WTC11 (cell line): ENCODE measurements around the gene KCNJ6. TPM values are rescaled to one million over a fixed set of nuclear protein-coding genes. Genes with fewer than 3 reads are reported as not detected.

Source experiments
- ATAC-seq: fragments of 200-7000 bp; cut with Tn5 transposase; 2 replicates; pipeline ENCODE4 v1.10.0; 2021; ENCODE audit warnings: mild to moderate bottlenecking, moderate library complexity
- CTCF ChIA-PET: fragments of 300-600 bp; sonication (Branson Sonifier 250); formaldehyde crosslinking; loops from one replicate; lab custom pipeline; 2021; ENCODE audit warnings: antibody characterized with exemption; lab: Charles Lee
- POLR2A ChIA-PET: fragments of 350-600 bp; sonication (Branson Sonifier 250); formaldehyde crosslinking; loops from one replicate; lab custom pipeline; 2021; ENCODE audit warnings: antibody characterized with exemption; lab: Charles Lee
- DNase-seq: peaks from one replicate; pipeline ENCODE4 v3.0.0; 2021; ENCODE audit warnings: low spot score
- H3K27ac Mint-ChIP-seq: 2 replicates; pipeline ENCODE4 v1.8.0; 2021; ENCODE audit warnings: mixed read lengths
- H3K27me3 Mint-ChIP-seq: 2 replicates; pipeline ENCODE4 v1.8.0; 2021; ENCODE audit warnings: low read depth, mild to moderate bottlenecking, moderate library complexity, mixed read lengths
- H3K36me3 Mint-ChIP-seq: 2 replicates; pipeline ENCODE4 v1.8.0; 2021; ENCODE audit warnings: mixed read lengths
- H3K4me1 Mint-ChIP-seq: 2 replicates; pipeline ENCODE4 v1.8.0; 2022; ENCODE audit warnings: mixed read lengths
- H3K4me3 Mint-ChIP-seq: 2 replicates; pipeline ENCODE4 v1.8.0; 2021; ENCODE audit warnings: mild to moderate bottlenecking, moderate library complexity, mixed read lengths
- H3K9me3 Mint-ChIP-seq: 2 replicates; pipeline ENCODE4 v1.8.0; 2021; ENCODE audit warnings: mixed read lengths
- AR ChIP-seq: fragments of 250-450 bp; sonication (Bioruptor Pico); IDR thresholded peaks from 2 replicates; pipeline ENCODE4 v1.9.0; 2021; ENCODE audit warnings: mild to moderate bottlenecking
- E2F5 ChIP-seq: sonication (generic); formaldehyde crosslinking; IDR thresholded peaks from 2 replicates; pipeline ENCODE4 v1.8.1; 2022; ENCODE audit warnings: mild to moderate bottlenecking, moderate library complexity, missing genetic modification reagents
- FOXJ3 ChIP-seq: sonication (generic); formaldehyde crosslinking; IDR thresholded peaks from 2 replicates; pipeline ENCODE4 v1.9.0; 2021; ENCODE audit warnings: missing genetic modification reagents, mild to moderate bottlenecking, borderline replicate concordance
- GTF2I ChIP-seq: fragments of 250-450 bp; sonication (Bioruptor Pico); conservative IDR thresholded peaks from 2 replicates; pipeline ENCODE4 v1.4.0; 2021; ENCODE audit warnings: mild to moderate bottlenecking
- NFATC4 ChIP-seq: fragments of 250-450 bp; sonication (Bioruptor Pico); IDR thresholded peaks from 2 replicates; pipeline ENCODE4 v1.9.0; 2021; ENCODE audit warnings: mild to moderate bottlenecking
- NFE2L1 ChIP-seq: sonication (generic); formaldehyde crosslinking; IDR thresholded peaks from 2 replicates; pipeline ENCODE4 v1.8.1; 2023; ENCODE audit warnings: missing genetic modification reagents
- SMAD3 ChIP-seq: sonication (generic); formaldehyde crosslinking; IDR thresholded peaks from 2 replicates; pipeline ENCODE4 v1.8.0; 2022; ENCODE audit warnings: missing genetic modification reagents, mild to moderate bottlenecking, borderline replicate concordance
- ZBTB43 ChIP-seq: sonication (generic); formaldehyde crosslinking; IDR thresholded peaks from 2 replicates; pipeline ENCODE4 v1.8.1; 2023; ENCODE audit warnings: mild to moderate bottlenecking, missing genetic modification reagents
- ZNF416 ChIP-seq: fragments of 250-450 bp; sonication (Bioruptor Pico); IDR thresholded peaks from 2 replicates; pipeline ENCODE4 v1.9.0; 2021; ENCODE audit warnings: mild to moderate bottlenecking, inconsistent platforms
- ZNF425 ChIP-seq: fragments of 250-450 bp; sonication (Bioruptor Pico); conservative IDR thresholded peaks from 2 replicates; pipeline ENCODE4 v1.9.0; 2021; ENCODE audit warnings: mild to moderate bottlenecking
- ZNF532 ChIP-seq: fragments of 250-450 bp; sonication (Bioruptor Pico); IDR thresholded peaks from 2 replicates; pipeline ENCODE4 v1.9.0; 2021; ENCODE audit warnings: mild to moderate bottlenecking, borderline replicate concordance
- total RNA-seq: library from RNA; stranded (reverse); gene quantifications from 3 replicates; pipeline ENCODE4 v1.2.3, GENCODE V29; 2021
- TF ChIP-seq, protein P1 (sequence below): fragments of 250-450 bp; sonication (Bioruptor Pico); IDR thresholded peaks from 2 replicates; pipeline ENCODE4 v1.9.0; 2021; ENCODE audit warnings: moderate library complexity, mild to moderate bottlenecking, inconsistent platforms, borderline replicate concordance
- TF ChIP-seq, protein P2 (sequence below): sonication (generic); formaldehyde crosslinking; IDR thresholded peaks from 2 replicates; pipeline ENCODE4 v1.8.1; 2023; ENCODE audit warnings: mild to moderate bottlenecking, missing genetic modification reagents

The KCNJ6 gene
- total RNA-seq, 1 experiment from 2014 or later = 0.35 TPM

- Mint-ChIP-seq H3K9me3 (no peaks in the 10 kb centered on the region), H3K36me3 (no peaks in the 10 kb centered on the region), H3K27me3 (no peaks in the 10 kb centered on the region), H3K4me1 (no peaks in the 10 kb centered on the region), H3K27ac (no peak overlapping the region)
- DNase-seq (no peak), ATAC-seq (no peak)
- POLR2A ChIA-PET = interaction anchor here (0.6 kb wide), 1 partner anchor 170 kb away, joined by 3 read pairs; no protein-coding TSS in a partner anchor
- CTCF ChIA-PET = interaction anchor here (0.8 kb wide), 1 partner anchor 158 kb away, joined by 3 read pairs; no protein-coding TSS in a partner anchor
- TF ChIP-seq NFATC4 (CRISPR knock-in tag) (no peak), SMAD3 (CRISPR knock-in tag) (no peak), ZBTB43 (CRISPR knock-in tag) (no peak), GTF2I (no peak)
- TF ChIP-seq, all 79 proteins: peak for 0
- H3K4me3 Mint-ChIP-seq = no peak overlapping the region
These were observed 46.0 kb downstream of the KCNJ6 start for GRCh38 chr21:37870221-37870620.

- POLR2A ChIA-PET = no interaction called here
- no peaks in the 10 kb centered on the region for H3K27me3 Mint-ChIP-seq
- H3K27ac Mint-ChIP-seq = no peak overlapping the region
- TF ChIP-seq, protein P1, sequence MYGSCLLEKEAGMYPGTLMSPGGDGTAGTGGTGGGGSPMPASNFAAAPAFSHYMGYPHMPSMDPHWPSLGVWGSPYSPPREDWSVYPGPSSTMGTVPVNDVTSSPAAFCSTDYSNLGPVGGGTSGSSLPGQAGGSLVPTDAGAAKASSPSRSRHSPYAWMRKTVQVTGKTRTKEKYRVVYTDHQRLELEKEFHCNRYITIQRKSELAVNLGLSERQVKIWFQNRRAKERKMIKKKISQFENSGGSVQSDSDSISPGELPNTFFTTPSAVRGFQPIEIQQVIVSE (CRISPR knock-in tag) = no peak
- TF ChIP-seq E2F5 (CRISPR knock-in tag) (no peak), ZBTB43 (CRISPR knock-in tag) (no peak), ZNF532 (CRISPR knock-in tag) (no peak)
- H3K36me3 Mint-ChIP-seq = no peaks in the 10 kb centered on the region
- DNase-seq (no peak), ATAC-seq (no peak)
- H3K4me3 Mint-ChIP-seq = no peak overlapping the region
- no peaks in the 10 kb centered on the region for H3K9me3 Mint-ChIP-seq
- CTCF ChIA-PET = no interaction called here
- H3K4me1 Mint-ChIP-seq = no peaks in the 10 kb centered on the region
These were observed 46.6 kb downstream of the KCNJ6 start for GRCh38 chr21:37869661-37870060.

DNA sequence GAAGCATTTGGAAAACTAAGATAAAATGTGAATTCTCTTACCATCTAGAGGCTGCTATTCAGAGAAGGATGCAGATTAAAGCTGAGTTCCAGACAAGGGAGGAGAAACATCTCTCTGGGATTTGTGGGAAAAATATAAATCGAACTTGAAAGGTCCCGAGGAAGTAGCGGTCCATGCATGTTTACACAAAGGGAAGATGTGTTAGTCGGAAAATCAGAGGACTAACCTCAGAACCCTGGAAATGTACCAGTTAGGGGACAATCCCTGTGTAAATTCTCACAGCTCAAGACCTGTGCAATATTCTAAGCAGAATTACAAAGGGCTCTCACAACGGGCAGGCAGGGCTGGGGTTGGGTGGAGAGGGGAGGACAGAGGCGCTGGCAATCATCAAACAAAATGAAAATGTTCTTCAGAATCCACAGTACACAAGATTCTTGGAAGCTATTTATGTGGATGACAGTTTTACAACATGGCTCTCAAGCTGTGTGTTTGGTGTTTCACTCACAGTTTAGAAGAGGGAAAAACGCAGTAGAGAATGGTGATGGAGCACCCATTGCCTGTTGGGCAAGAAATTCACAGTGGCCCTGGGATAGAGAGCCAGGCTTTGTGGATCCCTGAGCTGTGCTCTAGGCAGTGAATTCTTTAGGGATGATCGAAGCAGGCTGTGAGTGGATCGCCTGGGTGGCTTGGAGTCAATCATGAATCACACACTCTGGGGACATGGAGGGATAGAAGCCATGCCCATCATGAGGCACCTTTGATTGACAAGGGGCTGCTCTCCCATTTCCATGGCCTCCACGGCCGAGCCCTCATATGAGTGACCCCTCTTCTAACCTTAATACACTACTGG, 47.6 kb downstream of the KCNJ6 start:
- POLR2A ChIA-PET = interaction anchor here (0.5 kb wide), 1 partner anchor 213 kb away, joined by 4 read pairs; no protein-coding TSS in a partner anchor
- ATAC-seq = no peak
- TF ChIP-seq NFE2L1 (CRISPR knock-in tag) (no peak), ZNF416 (no peak), AR (CRISPR knock-in tag) (no peak), ZNF425 (CRISPR knock-in tag) (no peak), FOXJ3 (no peak)
- TF ChIP-seq, protein P2, sequence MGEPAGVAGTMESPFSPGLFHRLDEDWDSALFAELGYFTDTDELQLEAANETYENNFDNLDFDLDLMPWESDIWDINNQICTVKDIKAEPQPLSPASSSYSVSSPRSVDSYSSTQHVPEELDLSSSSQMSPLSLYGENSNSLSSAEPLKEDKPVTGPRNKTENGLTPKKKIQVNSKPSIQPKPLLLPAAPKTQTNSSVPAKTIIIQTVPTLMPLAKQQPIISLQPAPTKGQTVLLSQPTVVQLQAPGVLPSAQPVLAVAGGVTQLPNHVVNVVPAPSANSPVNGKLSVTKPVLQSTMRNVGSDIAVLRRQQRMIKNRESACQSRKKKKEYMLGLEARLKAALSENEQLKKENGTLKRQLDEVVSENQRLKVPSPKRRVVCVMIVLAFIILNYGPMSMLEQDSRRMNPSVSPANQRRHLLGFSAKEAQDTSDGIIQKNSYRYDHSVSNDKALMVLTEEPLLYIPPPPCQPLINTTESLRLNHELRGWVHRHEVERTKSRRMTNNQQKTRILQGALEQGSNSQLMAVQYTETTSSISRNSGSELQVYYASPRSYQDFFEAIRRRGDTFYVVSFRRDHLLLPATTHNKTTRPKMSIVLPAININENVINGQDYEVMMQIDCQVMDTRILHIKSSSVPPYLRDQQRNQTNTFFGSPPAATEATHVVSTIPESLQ (CRISPR knock-in tag) = no peak

More for the DNA sequence above, 47.6 kb downstream of the KCNJ6 start:
- Mint-ChIP-seq H3K9me3 (no peaks in the 10 kb centered on the region), H3K36me3 (no peaks in the 10 kb centered on the region), H3K27me3 (no peaks in the 10 kb centered on the region), H3K27ac (no peak overlapping the region), H3K4me3 (no peak overlapping the region), H3K4me1 (no peaks in the 10 kb centered on the region)
- CTCF ChIA-PET = no interaction called here
- DNase-seq = no peak
